Measurements from ENCODE around the gene FOSL1. TPM values are rescaled to one million over a fixed set of nuclear protein-coding genes. Genes with fewer than 3 reads are reported as not detected.

Gene FOSL1
- total and polyA plus RNA-seq, 2 of the 13 experiments (the other 11 are each of a cell fraction or from before 2014, with no cell fraction given): 4.0 to 4.1 TPM

GRCh38 chr11:65903068-65903481 is 2.9 kb upstream of the FOSL1 start:
- Histone ChIP-seq H3K9me3 (ENCODE audit: low read length) (no peaks in the 10 kb centered on the region), H3K36me3 (replicated peaks in 1 of 2; ENCODE audit: control insufficient read depth in 1 of 2, insufficient read depth in 2 of 2, low read length in 2 of 2) (no peaks in the 10 kb centered on the region), H4K20me1 (ENCODE audit: insufficient read depth, low read length) (no peaks in the 10 kb centered on the region), H3K9ac (ENCODE audit: insufficient read depth, low read depth, low read length) (no peak overlapping the region), H3K4me3 (replicated peaks in 1 of 3; ENCODE audit: insufficient read depth in 1 of 3, low read depth in 2 of 3, low read length in 3 of 3) (peak overlapping the region in 1 of 3 experiments; percentile 27; a peak in 1 of 6 replicates), H3K27me3 (ENCODE audit: control insufficient read depth in 1 of 2, insufficient read depth in 2 of 2, low read length in 2 of 2) (no peaks in the 10 kb centered on the region; a peak in 1 of 5 replicates), H3K4me2 (ENCODE audit: low read depth, low read length) (peak overlapping the region; percentile 65), H3K79me2 (ENCODE audit: insufficient read depth, low read length) (peaks cover 8% of the 10 kb centered on the region), H3K27ac (ENCODE audit: extremely low read length, insufficient read depth, low read length) (no peak overlapping the region), H2AFZ (ENCODE audit: low read length) (no peak overlapping the region), H3K4me1 (ENCODE audit: insufficient read depth, low read length) (peaks cover 46% of the 10 kb centered on the region)
- ATAC-seq: peak; percentile 40
- intact Hi-C loops (cut with micrococcal nuclease; ENCODE audit: unreplicated experiment): no loop called here
- ChIA-PET POLR2A (interaction anchor here (1.3 to 6.2 kb wide), 2 partner anchors 12 kb away, joined by 12 to 95 read pairs; partner anchors contain the start of genes CCDC85B and FIBP), CTCF (ENCODE audit: low intra/inter-chr PET ratio, low total read pairs) (interaction anchor here (1.1 kb wide), 1 partner anchor 86 kb away, joined by 3 read pairs; no protein-coding TSS in a partner anchor)
- no peak for FAIRE-seq
- WGBS (ENCODE audit: low lambda C conversion rate): 6% methylated on average over 3 of the region's 5 CpGs
- peak; percentile 79 for DNase-seq (ENCODE audit: low spot score)
- BruUV-seq (replicated peaks): no TSS peak
- in situ Hi-C loops (cut with HindIII; ENCODE audit: extremely low pct_ligation_motif_present, low pct_unique_long_range_greater_than_20kb): no loop called here
- TF ChIP-seq, protein P1, sequence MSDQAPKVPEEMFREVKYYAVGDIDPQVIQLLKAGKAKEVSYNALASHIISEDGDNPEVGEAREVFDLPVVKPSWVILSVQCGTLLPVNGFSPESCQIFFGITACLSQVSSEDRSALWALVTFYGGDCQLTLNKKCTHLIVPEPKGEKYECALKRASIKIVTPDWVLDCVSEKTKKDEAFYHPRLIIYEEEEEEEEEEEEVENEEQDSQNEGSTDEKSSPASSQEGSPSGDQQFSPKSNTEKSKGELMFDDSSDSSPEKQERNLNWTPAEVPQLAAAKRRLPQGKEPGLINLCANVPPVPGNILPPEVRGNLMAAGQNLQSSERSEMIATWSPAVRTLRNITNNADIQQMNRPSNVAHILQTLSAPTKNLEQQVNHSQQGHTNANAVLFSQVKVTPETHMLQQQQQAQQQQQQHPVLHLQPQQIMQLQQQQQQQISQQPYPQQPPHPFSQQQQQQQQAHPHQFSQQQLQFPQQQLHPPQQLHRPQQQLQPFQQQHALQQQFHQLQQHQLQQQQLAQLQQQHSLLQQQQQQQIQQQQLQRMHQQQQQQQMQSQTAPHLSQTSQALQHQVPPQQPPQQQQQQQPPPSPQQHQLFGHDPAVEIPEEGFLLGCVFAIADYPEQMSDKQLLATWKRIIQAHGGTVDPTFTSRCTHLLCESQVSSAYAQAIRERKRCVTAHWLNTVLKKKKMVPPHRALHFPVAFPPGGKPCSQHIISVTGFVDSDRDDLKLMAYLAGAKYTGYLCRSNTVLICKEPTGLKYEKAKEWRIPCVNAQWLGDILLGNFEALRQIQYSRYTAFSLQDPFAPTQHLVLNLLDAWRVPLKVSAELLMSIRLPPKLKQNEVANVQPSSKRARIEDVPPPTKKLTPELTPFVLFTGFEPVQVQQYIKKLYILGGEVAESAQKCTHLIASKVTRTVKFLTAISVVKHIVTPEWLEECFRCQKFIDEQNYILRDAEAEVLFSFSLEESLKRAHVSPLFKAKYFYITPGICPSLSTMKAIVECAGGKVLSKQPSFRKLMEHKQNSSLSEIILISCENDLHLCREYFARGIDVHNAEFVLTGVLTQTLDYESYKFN (CRISPR knock-in tag; conservative IDR thresholded peaks at IDR 0.05): no peak
- TF ChIP-seq, protein P2, sequence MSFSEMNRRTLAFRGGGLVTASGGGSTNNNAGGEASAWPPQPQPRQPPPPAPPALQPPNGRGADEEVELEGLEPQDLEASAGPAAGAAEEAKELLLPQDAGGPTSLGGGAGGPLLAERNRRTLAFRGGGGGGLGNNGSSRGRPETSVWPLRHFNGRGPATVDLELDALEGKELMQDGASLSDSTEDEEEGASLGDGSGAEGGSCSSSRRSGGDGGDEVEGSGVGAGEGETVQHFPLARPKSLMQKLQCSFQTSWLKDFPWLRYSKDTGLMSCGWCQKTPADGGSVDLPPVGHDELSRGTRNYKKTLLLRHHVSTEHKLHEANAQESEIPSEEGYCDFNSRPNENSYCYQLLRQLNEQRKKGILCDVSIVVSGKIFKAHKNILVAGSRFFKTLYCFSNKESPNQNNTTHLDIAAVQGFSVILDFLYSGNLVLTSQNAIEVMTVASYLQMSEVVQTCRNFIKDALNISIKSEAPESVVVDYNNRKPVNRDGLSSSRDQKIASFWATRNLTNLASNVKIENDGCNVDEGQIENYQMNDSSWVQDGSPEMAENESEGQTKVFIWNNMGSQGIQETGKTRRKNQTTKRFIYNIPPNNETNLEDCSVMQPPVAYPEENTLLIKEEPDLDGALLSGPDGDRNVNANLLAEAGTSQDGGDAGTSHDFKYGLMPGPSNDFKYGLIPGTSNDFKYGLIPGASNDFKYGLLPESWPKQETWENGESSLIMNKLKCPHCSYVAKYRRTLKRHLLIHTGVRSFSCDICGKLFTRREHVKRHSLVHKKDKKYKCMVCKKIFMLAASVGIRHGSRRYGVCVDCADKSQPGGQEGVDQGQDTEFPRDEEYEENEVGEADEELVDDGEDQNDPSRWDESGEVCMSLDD (CRISPR knock-in tag; IDR thresholded peaks at IDR 0.05; ENCODE audit: borderline replicate concordance): no peak
- no peak for TF ChIP-seq MTA1 (CRISPR knock-in tag; IDR thresholded peaks at IDR 0.05; ENCODE audit: borderline replicate concordance)
- TF ChIP-seq IKZF5 (CRISPR knock-in tag; IDR thresholded peaks at IDR 0.05): no peak
- peak; percentile 42; the same call in 1 of the 2 replicates for TF ChIP-seq ELF3 (CRISPR knock-in tag; IDR thresholded peaks at IDR 0.05)
- peak; percentile 28 for TF ChIP-seq XRCC5 (optimal IDR thresholded peaks at IDR 0.05; ENCODE audit: low read length)
- TF ChIP-seq, protein P3, sequence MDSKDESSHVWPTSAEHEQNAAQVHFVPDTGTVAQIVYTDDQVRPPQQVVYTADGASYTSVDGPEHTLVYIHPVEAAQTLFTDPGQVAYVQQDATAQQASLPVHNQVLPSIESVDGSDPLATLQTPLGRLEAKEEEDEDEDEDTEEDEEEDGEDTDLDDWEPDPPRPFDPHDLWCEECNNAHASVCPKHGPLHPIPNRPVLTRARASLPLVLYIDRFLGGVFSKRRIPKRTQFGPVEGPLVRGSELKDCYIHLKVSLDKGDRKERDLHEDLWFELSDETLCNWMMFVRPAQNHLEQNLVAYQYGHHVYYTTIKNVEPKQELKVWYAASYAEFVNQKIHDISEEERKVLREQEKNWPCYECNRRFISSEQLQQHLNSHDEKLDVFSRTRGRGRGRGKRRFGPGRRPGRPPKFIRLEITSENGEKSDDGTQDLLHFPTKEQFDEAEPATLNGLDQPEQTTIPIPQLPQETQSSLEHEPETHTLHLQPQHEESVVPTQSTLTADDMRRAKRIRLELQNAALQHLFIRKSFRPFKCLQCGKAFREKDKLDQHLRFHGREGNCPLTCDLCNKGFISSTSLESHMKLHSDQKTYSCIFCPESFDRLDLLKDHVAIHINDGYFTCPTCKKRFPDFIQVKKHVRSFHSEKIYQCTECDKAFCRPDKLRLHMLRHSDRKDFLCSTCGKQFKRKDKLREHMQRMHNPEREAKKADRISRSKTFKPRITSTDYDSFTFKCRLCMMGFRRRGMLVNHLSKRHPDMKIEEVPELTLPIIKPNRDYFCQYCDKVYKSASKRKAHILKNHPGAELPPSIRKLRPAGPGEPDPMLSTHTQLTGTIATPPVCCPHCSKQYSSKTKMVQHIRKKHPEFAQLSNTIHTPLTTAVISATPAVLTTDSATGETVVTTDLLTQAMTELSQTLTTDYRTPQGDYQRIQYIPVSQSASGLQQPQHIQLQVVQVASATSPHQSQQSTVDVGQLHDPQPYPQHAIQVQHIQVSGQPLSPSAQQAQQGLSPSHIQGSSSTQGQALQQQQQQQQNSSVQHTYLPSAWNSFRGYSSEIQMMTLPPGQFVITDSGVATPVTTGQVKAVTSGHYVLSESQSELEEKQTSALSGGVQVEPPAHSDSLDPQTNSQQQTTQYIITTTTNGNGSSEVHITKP (CRISPR knock-in tag; IDR thresholded peaks at IDR 0.05; ENCODE audit: low read depth): 0 out of 2 replicates have a peak, but pooled peaks have one; percentile 45
- TF ChIP-seq ZNF160 (CRISPR knock-in tag; IDR thresholded peaks at IDR 0.05): no peak
- TF ChIP-seq PAX8 (CRISPR knock-in tag; IDR thresholded peaks at IDR 0.05; ENCODE audit: borderline replicate concordance): no peak
- TF ChIP-seq ZNF558 (CRISPR knock-in tag; IDR thresholded peaks at IDR 0.05; ENCODE audit: borderline replicate concordance): no peak
